ENCODE data around the gene IL17RC. TPM values are rescaled to one million over a fixed set of nuclear protein-coding genes. Genes with fewer than 3 reads are reported as not detected.

Gene IL17RC
- total and polyA plus RNA-seq, 2 donors (not counting 3 experiments of a cell fraction or from before 2014, with no cell fraction given), result 18.7 to 19.9 TPM

DNA sequence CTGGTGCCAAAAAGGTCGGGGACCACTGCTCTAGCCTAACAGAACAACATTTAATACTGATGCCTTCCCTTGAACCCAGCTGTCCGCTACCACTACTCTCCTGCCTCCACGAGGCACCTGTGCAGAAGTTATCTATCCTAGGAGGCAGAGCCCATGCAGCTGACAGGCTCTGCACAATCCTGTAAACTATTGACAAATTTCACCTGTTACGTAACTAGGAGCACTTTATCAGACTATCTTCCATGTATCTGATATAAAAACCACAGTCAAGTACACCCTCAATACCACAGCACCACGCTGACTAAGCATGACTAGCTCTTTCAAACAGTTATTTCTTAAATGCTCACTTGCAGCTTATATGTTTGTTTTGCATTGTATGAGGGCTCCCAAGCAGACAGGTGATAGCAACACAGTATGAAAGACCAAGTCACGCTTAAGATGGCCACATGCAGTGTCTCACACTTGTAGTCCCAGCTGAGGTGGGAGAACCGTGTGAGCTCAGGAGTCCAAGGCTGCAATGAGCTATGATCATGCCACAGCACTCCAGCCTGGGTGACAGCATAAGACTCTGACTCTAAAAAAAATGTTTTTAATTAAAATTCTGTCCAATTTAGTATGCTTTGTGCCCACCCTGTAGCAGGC is 4.5 kb upstream of the IL17RC start:
- no peak overlapping the region for H3K9ac ChIP-seq (replicated peaks; ENCODE audit: extremely low read depth, insufficient read depth, low read length)
- H4K20me1 ChIP-seq (replicated peaks; ENCODE audit: control insufficient read depth, extremely low read depth, insufficient read depth, low read length), result no peaks in the 10 kb centered on the region
- TF ChIP-seq JUN (IDR thresholded peaks at IDR 0.05; ENCODE audit: borderline replicate concordance, insufficient read depth, insufficient read length, low read depth) (no peak), MYC (IDR thresholded peaks at IDR 0.05; ENCODE audit: low read depth, low read length) (no peak), FOS (IDR thresholded peaks at IDR 0.05; ENCODE audit: borderline replicate concordance, insufficient read depth, low read length) (no peak), GATA2 (IDR thresholded peaks at IDR 0.05; ENCODE audit: insufficient read depth, insufficient read length, low read depth, low read length) (no peak), POLR2AphosphoS5 (IDR thresholded peaks at IDR 0.05; ENCODE audit: insufficient read depth, low read depth, low read length) (no peak), EZH2 (IDR thresholded peaks at IDR 0.05; ENCODE audit: borderline replicate concordance, low read depth, low read length, severe bottlenecking) (no peak), POLR2A (IDR thresholded peaks at IDR 0.05; ENCODE audit: low read depth, low read length) (no peak)
- TF ChIP-seq, protein P1, sequence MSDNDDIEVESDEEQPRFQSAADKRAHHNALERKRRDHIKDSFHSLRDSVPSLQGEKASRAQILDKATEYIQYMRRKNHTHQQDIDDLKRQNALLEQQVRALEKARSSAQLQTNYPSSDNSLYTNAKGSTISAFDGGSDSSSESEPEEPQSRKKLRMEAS (IDR thresholded peaks at IDR 0.05; ENCODE audit: insufficient read depth, insufficient read length), result no peak
- TF ChIP-seq, protein P2, sequence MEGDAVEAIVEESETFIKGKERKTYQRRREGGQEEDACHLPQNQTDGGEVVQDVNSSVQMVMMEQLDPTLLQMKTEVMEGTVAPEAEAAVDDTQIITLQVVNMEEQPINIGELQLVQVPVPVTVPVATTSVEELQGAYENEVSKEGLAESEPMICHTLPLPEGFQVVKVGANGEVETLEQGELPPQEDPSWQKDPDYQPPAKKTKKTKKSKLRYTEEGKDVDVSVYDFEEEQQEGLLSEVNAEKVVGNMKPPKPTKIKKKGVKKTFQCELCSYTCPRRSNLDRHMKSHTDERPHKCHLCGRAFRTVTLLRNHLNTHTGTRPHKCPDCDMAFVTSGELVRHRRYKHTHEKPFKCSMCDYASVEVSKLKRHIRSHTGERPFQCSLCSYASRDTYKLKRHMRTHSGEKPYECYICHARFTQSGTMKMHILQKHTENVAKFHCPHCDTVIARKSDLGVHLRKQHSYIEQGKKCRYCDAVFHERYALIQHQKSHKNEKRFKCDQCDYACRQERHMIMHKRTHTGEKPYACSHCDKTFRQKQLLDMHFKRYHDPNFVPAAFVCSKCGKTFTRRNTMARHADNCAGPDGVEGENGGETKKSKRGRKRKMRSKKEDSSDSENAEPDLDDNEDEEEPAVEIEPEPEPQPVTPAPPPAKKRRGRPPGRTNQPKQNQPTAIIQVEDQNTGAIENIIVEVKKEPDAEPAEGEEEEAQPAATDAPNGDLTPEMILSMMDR (IDR thresholded peaks at IDR 0.05; ENCODE audit: extremely low read depth in 1 of 2, insufficient read depth in 1 of 2, low read depth in 1 of 2, low read length in 2 of 2), result no peak
- peaks cover 13% of the 10 kb centered on the region for H3K4me1 ChIP-seq (ENCODE audit: control insufficient read depth, extremely low read depth, insufficient read depth, low read length)
- no peak for DNase-seq (ENCODE audit: low read depth, low spot score)
- H2AFZ ChIP-seq (ENCODE audit: low read depth, low read length), result no peak overlapping the region
- no peaks in the 10 kb centered on the region for H3K27me3 ChIP-seq (ENCODE audit: control insufficient read depth in 2 of 2, insufficient read depth in 2 of 2, low read length in 2 of 2)
- H3K9me3 ChIP-seq (replicated peaks; ENCODE audit: control insufficient read depth, insufficient read depth, low read length), result no peaks in the 10 kb centered on the region
- no peaks in the 10 kb centered on the region for H3K36me3 ChIP-seq (ENCODE audit: control insufficient read depth in 2 of 2, extremely low read depth in 1 of 2, insufficient read depth in 2 of 2, low read length in 2 of 2)
- FAIRE-seq, result no peak
- no peaks in the 10 kb centered on the region for H3K79me2 ChIP-seq (ENCODE audit: control insufficient read depth, insufficient read depth, low read length)
- POLR2A ChIA-PET, result no interaction called here
- H3K4me3 ChIP-seq (replicated peaks in 1 of 3; ENCODE audit: insufficient read depth in 1 of 3, low read depth in 1 of 3, low read length in 3 of 3), result no peak overlapping the region
- no peak overlapping the region for H3K4me2 ChIP-seq (ENCODE audit: insufficient read depth, low read length)
- H3K27ac ChIP-seq (ENCODE audit: insufficient read depth, low read depth, low read length), result no peak overlapping the region
- dilution Hi-C loops (cut with MboI; ENCODE audit: extremely low pct_ligation_motif_present, low sequenced_read_pairs) (no loop called here), intact Hi-C loops (cut with micrococcal nuclease) (no loop called here)
- BruUV-seq (replicated peaks), result no TSS peak
- H3K9me1 ChIP-seq (replicated peaks; ENCODE audit: control insufficient read depth, extremely low read depth, insufficient read depth, low read length), result no peaks in the 10 kb centered on the region
- CTCF ChIA-PET, result interaction anchor here (1.2 to 1.5 kb wide), 4 partner anchors 8 to 20 kb away, joined by 3 to 5 read pairs (median 4); partner anchors contain the start of gene IL17RE

Data from endothelial cell of umbilical vein (primary cell).